Anterior cingulate cortex (tissue), 58 donors: ENCODE data around the gene B3GALNT1.

Experiments used
- DNase-seq, 58 donors: peaks; one replicate each; lab custom pipeline; 2025; lab: John Stamatoyannopoulos, UW

Gene B3GALNT1, protein sequence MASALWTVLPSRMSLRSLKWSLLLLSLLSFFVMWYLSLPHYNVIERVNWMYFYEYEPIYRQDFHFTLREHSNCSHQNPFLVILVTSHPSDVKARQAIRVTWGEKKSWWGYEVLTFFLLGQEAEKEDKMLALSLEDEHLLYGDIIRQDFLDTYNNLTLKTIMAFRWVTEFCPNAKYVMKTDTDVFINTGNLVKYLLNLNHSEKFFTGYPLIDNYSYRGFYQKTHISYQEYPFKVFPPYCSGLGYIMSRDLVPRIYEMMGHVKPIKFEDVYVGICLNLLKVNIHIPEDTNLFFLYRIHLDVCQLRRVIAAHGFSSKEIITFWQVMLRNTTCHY

DNA sequence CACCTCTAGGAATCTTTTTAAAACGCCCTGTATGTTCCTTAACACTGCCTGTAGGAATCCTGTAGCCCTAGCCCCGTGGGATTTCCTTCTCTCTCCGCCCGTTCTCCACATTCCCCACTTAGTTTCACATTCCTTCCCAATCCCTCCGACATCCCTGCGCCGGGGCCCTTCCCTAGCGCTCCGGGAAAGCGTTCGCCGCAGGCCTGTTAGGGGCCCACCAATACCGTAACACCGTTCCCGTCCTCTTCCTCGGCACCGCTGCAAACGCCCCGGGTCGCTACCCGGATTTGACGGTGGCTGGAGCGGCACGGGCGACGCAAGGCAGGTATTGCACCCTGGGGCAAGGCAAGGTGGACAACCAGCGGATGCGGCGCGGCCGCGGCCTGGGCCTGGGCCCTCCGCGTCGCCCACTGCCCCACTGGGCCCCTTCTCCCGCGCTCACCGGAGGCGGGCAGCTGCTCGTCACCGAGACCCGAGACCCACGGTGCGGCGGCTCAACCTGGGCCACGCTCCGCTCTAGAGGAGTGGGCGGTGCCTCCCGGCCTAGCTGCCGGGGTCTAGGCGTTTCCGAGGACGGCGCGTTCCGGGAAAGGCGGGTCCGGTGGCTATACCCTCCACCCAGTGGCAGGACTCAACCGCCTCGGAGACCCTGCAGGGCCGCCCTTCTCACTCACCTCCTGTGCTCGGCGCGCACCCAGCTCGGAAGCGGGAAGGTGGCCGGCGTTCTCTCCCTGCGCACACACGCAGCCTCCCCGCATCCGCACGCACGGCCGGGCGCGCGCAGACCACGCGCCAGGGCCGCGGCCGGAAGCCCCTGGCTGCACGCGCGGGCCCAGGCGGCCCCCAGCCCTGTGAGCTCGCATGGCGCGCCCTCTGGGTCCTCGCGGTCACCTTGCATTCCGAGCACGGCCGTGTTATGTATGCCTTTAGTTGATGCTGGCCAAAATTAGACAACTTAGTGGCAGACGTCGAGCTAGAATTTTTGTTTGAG is at the start of gene B3GALNT1:
TSS of gene B3GALNT1 (minus strand) at position 789 of the 991 bp plus-strand sequence. CDS start 18,595 bp downstream, outside the sequence.
- DNase-seq, result peak in 48 of 58 donors; percentile 5 to 82 (median 46)

DNA sequence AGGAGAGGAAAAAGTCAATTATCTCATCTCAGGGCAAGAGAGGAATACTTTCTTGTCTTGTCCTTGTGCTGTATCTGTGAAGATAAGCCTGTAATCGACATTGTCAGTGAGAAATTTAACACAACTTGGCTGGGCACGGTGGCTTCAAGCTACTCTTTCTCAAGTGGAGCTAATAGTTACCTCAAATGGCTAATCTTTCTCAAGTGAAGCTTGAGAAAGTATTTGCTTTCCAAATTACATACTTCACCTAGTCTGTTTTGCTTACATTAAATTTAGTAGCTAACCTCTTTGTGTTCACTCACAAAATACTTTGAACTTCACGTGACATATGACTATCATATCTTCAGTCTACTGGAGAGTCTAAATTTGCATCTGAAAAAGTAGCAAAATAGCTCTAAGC is 48.3 kb upstream of the B3GALNT1 start:
- DNase-seq, result no peak

DNA sequence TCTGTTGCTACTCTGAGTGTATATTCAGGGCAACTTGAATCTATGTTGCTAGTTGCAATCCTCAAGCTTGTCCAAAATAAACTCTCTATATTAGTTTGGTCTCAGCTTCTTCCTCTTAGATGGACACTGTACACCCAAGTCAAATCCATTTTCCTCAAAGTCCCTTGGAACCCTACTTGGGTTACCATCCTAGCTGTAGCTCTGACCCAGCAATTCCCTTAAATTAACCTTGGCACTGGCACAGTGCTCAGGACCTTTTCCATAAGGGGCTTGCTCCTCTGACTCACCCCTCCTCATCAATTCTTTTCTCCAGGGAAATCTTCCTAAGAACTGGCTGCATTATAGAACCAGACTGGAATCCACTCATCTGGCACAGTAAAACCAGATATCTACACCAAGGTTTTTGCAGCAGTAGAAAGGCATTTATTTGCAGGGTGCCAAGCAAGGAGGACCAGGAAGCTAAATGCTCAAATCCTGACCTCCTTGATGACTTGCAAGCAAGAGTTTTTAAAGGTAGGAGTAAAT is 44.9 kb upstream of the B3GALNT1 start:
- DNase-seq, result no peak

DNA sequence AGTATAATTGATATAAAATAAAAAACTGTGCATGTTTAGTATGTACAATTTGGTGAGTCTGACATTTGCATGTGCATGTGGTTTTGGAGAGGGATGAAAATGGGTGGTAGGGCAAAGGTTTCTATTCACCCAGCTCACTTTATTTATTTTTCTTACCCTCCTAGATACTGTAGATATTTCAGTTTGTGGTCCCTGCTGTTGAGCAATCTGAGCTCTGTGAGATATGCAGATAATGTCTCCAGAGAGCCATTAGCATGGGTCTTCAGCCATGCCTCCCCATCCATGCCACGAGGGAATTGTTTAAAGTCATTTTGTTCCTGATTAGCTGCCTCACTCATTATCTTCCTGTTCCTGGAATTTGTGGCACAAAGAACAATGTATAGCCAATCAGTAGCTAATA is 44.4 kb upstream of the B3GALNT1 start:
- DNase-seq, result no peak

DNA sequence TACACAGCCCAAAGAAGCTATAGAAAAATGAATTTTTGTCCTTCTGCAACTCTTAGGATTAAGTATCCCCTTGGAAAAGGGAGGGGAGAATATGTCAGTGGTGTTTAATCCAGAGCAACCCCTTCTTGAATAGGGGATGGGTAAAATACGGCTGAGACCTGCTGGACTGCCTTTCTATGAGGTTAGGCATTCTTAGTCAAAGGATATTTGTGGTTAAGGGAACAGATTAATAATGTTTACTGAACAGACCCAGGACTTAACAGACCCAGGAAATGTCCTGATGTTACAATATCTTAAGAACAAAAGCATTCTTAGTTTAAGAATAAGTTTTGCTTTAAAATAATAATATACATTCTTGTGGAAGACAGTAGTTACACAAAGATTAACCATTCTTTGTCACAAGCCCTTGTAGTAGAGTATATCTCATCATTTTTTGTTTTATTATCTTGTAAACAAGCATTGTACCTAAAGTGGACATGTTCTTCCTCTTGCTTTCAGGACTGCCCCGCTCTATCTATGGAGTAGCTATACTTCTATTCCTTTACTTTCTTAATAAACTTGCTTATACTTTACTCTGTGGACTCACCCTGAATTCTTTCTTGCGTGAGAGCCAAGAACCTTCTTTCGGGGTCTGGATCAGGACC is 43.8 kb upstream of the B3GALNT1 start:
- no peak for DNase-seq

DNA sequence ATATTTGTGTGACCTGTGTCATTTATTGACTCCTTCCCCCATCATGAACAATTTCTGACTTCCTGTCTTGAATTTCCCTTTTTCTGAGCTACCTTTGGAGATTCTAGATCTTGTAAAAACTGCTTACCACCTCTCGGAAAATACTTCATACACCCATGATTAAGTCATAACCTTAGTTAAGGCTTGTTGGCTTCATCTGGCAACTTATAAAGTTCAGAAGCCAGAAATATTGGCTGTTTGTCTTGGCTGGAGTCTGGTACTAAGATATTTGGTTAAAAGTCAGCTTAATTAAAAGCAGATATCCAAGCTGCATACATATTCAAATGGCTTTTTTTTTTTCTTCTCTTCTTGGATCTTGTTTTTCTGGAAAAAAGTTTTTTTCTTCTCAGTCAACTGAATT is 37.3 kb upstream of the B3GALNT1 start:
- DNase-seq, result no peak

DNA sequence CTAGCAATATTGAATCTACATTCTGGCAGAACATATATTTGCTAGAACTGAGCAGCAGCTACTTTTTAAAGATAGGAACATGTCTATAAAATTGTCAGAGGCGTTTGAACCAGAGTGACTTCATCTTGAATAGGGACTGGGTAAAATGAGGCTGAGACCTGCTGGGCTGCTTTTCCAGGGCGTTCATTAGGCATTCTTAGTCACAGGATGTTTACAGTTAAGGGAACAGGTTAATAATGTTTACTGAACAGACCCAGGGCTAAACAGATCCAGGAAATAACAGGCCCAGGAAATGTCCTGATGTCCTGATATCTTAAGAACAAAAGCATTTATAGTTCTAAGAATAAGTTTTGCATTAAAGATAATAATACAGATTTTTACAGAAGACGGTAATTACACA is 34.5 kb upstream of the B3GALNT1 start:
- DNase-seq, result no peak

DNA sequence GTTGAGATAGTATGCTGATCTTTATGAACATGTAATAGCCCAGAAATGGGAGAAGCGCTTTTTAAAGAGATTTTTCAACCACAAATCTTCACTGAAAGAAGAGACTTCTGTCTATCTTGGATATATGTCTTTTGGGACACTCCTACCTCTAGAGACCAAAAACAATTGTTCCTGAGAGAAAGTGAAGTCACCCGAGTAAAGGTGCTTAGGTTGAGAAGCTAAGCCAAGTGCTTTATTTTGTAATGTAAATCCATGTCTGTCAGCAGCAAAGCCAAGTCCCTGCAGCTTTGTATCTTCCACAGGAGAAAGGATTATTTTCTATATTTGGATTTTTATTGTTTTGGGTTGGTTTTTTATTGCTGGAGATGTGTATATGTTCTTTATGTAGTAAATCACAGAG is 32.1 kb upstream of the B3GALNT1 start:
- DNase-seq, result no peak

DNA sequence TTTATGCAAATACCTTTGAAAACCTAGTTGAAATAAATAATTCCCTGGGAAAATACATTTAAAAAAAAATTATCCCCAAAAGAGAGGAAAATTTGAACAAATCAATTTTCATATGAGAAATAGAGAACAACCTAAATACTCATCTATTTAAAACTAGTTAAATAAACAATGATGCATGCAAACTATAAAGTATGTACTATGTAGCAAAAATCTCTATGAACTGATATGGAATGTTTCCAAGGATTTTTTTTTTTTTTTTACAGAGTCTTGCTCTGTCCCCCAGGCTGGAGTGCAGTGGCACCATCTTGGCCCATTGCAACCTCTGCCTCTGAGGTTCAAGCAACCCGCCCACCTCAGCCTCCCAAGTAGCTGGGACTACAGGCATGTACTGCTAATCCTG is 27.2 kb upstream of the B3GALNT1 start:
- no peak for DNase-seq

DNA sequence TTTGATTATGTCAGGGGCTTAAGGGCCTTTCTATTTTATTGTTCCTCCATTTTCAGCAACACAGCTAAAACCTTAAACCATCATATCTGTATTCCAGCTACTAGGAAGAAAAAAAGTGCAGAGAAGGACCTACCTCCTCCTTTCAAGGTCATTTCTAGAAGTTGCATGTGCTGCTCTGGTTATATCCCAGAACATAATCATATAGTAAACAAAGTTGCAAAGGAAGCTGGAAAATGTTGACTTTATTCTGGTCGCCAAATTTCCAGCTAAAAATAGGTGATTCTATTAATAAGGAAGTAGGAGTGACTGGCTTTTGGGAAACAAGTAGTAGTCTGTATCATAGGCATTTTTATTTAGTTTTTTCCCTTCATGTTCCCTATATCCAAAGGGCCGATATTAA is 21.3 kb upstream of the B3GALNT1 start:
- no peak for DNase-seq

DNA sequence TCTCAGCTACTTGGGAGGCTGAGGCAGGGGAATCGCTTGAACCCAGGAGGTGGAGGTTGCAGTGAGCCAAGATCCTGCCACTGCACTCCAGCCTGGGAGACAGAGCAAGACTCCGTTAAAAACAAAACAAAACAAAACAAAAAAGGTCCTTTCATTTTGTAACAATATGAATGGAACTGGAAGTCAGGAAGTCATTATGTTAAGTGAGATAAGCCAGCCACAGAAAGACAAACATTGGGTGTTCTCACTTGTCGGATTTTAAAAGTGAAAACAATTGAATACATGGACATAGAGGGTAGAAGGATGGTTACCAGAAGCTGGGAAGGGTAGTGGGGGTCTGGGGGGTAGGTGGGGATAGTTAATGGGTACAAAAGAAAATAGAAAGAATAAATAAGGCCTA is 12.5 kb upstream of the B3GALNT1 start:
- no peak for DNase-seq

DNA sequence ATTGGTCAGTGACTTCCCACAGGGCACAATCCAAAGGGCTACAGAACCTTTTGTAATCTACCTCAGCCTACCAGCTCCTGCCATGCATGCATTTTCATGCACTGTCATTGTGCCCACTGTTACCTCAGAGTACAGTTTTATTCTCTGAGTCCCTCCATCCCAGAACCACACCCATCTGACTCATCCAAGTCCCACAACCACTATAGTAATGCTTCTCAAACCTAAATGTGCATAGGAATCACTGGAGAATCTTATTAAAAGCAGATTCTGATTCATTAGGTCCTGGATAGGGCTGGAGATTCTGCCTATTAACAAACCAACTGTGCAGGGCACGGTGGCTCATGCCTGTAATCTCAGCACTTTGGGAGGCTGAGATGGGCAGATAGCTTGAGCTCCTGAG is 3.7 kb upstream of the B3GALNT1 start:
- no peak for DNase-seq

DNA sequence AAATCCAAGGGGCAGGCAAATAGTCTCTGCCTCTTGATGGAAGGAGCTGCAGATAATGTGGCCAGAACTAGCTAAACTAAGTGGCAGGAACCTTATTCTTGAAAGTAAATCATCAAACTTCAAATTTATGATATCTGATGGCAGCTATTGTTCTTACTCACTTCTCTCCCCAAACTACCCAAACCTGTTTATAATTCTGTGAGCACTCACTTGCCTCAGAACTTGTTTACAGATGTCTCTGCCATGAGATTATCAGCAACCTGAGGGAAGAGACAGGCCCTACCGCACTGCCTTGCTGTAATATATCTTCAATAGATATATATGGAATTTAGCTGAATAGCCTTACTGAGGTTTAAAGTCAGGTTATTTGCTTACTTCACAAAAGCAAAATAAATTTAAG is 2.2 kb upstream of the B3GALNT1 start:
- DNase-seq, result no peak

DNA sequence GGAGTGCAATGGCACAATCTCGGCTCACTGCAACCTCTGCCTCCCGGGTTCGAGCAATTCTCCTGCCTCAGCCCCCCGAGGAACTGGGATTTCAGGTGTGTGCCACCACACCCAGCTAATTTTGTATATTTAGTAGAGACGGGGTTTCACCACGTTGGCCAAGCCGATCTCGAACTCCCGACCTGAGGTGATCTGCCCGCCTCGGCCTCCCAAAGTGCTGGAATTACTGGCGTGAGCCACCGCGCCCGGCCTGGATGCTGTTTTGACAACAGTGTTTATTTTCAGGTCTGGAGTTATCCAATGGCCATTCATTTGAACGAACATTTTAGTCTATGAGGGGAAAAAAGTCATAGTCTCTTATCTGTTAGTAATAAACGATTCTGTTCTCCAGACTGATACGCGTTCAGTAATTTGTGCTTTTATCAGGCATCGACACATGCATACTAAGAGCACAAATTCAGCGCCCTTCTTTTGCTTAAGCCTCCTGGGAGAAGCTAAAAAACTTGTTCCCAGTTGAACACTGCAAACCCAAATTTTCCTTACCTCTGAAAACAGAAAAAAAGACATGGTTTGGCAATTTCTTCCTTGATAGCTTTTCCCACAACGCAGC is 1.3 kb downstream of the B3GALNT1 start:
- no peak for DNase-seq

DNA sequence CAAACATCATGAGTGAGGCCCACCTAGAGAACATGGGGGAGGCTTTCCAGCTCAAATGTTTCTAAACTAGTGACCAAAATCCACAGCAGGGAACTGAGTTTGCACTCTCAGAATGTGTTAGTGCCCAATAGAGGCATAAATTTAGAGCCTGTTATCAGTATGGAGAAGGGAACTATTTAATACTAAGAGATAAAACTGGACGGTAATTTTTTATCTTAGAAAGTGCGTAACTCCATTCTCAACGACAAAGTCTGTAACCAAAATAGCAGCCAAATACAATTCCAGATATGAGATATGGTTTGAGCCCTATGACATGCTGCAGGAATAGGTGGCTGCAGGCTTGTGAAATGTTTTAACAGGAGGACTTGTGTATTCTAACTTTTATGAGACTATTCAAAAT is 3.5 kb downstream of the B3GALNT1 start:
- no peak for DNase-seq

DNA sequence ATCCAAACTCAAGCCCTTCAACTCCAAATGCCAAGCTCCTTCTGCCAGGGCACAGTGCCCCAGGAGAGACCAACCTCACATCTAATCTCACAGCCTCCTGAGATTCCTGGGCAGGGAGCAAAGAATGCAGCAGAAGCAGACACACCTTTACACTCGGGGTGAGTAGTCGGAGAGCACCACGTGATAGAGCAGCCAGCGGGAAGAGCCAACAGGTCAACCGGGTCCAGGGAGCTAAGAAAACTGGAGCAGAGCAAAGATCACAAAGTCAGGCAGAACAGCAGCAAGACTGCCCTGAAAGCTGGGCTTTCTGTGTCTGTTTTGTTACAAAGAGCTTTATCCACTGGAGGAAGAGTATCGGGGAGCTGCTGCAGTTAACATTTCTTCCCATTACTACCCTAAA is 4.2 kb downstream of the B3GALNT1 start:
- DNase-seq, result no peak

DNA sequence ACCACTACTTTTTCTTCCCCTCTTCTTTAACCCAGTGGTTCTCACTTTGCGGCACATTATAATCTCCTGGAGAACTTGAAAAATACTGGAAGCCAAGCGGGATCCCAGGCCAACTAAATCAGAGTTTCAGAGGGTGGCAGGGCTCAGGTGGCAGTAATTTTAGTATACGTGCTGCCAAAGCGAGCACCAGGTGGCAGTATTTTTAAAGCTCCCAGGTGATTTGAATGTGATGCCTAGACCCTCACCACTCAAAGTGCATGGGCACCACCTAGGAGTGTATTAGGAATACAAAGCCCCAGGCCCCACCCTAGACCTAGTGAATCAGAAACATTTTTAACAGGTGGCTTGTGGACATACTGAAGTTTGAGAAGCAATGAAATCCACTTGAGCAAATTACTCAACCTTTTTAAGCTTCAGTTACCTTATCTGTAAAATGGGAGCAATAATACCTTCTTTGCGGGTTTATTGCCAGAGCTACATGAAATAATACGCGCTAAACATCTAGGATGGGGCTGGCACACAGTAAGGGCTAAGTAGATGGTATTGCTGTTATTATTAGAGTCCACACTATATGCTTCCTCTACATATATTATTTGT is 8.3 kb downstream of the B3GALNT1 start:
- no peak for DNase-seq

DNA sequence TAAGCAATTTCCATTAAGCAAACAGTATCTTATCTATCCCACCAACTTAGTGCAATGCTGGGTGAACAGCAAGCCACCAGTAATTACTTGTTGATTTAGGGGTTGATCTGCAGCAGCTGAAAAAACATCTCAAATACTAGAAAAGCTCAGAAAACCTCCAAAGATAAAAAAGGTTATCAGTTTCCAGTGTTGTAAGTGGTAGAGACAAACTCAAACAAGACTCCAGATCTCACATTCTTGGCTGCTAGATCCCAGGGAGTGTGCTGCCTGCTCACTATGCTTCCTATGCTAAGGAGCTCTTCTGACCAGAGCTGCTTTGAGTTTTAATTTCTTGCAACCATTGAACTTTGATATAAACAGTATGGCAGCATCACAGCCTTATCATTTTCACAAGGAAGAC is 11.3 kb downstream of the B3GALNT1 start:
- no peak for DNase-seq

DNA sequence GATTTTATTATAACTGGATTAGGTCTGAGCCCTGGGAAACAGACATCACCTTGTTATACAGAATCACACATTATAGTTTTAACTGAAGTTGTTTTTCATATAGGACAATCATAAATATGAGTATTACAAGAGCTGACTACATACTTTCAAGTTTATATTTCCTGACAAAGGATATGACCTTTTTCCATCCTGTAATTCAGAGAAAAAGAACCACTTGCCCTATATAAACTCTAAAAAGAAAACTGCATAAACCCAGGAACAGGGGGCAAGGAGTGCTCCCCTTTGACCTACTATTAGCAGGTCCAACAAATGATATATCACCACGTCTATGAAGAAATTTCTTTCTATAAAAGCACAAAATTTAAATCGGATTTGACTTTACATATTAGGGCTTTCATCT is 20.9 kb downstream of the B3GALNT1 start:
- no peak for DNase-seq

DNA sequence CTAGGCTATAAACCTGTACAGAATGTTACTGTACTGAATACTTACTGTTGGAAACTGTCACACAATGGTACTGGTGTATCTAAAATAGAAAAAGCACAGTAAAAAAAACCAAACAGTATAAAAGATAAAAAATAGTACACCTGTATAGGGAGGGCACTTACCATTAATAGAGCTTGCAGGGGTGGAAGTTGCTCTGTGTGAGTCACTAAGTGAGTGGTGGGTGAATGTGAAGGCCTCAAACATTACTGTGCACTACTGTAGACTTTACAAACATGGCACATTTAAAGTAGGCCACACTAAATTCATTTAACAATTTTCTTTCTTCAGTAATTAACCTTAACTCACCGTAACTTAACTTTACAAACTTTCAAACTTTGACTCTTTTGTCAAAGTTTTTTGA is 22.0 kb downstream of the B3GALNT1 start:
- DNase-seq, result no peak
